Neural cell (in vitro differentiated cells): ENCODE measurements around the gene COG7. TPM values are rescaled to one million over a fixed set of nuclear protein-coding genes. Genes with fewer than 3 reads are reported as not detected.

ENCODE experiments used
- H2AFZ ChIP-seq: fragments of 200-600, 300-800 bp; sonication (generic), shearing (Covaris generic); 2 replicates; pipeline ENCODE4 v1.6.0; 2014; ENCODE audit warnings: low read depth, mild to moderate bottlenecking, antibody characterized with exemption, low read length, moderate library complexity
- H3F3A ChIP-seq: fragments of 200-600 bp; shearing (Covaris generic); 2 replicates; pipeline ENCODE4 v1.6.1; 2016; ENCODE audit warnings: mild to moderate bottlenecking, moderate library complexity, mixed read lengths, antibody characterized with exemption, low read length; ENCODE audit not compliant: insufficient read depth, poor library complexity, severe bottlenecking
- H3K27ac ChIP-seq: fragments of 200-600, 300-800 bp; sonication (generic), shearing (Covaris generic); 2 replicates; pipeline ENCODE4 v1.5.1; 2014; ENCODE audit warnings: mild to moderate bottlenecking, low read length, moderate library complexity
- H3K27me3 ChIP-seq: fragments of 300-800, 200-600 bp; sonication (generic), shearing (Covaris generic); 2 replicates; pipeline ENCODE4 v1.6.0; 2014; ENCODE audit warnings: mild to moderate bottlenecking, low read depth, low read length, moderate library complexity; ENCODE audit not compliant: insufficient read depth
- H3K36me3 ChIP-seq: fragments of 300-800, 200-600 bp; sonication (generic), shearing (Covaris generic); 2 replicates; pipeline ENCODE4 v1.5.1; 2014; ENCODE audit warnings: mild to moderate bottlenecking, antibody characterized with exemption, low read length, moderate library complexity; ENCODE audit not compliant: insufficient read depth
- H3K4me2 ChIP-seq: fragments of 300-800, 200-600 bp; sonication (generic), shearing (Covaris generic); 2 replicates; pipeline ENCODE4 v1.6.0; 2014; ENCODE audit warnings: mild to moderate bottlenecking, low read length
- H3K4me3 ChIP-seq: fragments of 300-800, 200-600 bp; sonication (generic), shearing (Covaris generic); 2 replicates; pipeline ENCODE4 v1.5.1; 2014; ENCODE audit warnings: mild to moderate bottlenecking, low read length, moderate library complexity
- H3K79me2 ChIP-seq: fragments of 200-600 bp; shearing (Covaris generic); replicated peaks from 2 replicates; pipeline ENCODE4 v1.6.0; 2014; ENCODE audit warnings: mild to moderate bottlenecking, low read length, moderate library complexity; ENCODE audit not compliant: insufficient read depth
- H3K9ac ChIP-seq: fragments of 300-800, 200-600 bp; sonication (generic), shearing (Covaris generic); 2 replicates; pipeline ENCODE4 v1.6.1; 2016; ENCODE audit warnings: mild to moderate bottlenecking, low read length, mixed read lengths
- H3K9me2 ChIP-seq: fragments of 200-600 bp; shearing (Covaris generic); 2 replicates; pipeline ENCODE4 v1.6.1; 2016; ENCODE audit warnings: mild to moderate bottlenecking, low read length, mixed read lengths; ENCODE audit not compliant: insufficient read depth
- H3K9me3 ChIP-seq: fragments of 200-600, 300-800 bp; sonication (generic), shearing (Covaris generic); 2 replicates; pipeline ENCODE4 v1.6.1; 2016; ENCODE audit warnings: mild to moderate bottlenecking, mixed run types, low read length, moderate library complexity, mixed read lengths
- H4K20me1 ChIP-seq: fragments of 200-600 bp; shearing (Covaris generic); 2 replicates; pipeline ENCODE4 v1.6.1; 2016; ENCODE audit warnings: mild to moderate bottlenecking, mixed run types; ENCODE audit not compliant: insufficient read depth
- CTCF ChIP-seq: fragments of 450-650 bp; IDR thresholded peaks from 2 replicates; pipeline ENCODE4 v1.5.1; 2014; ENCODE audit warnings: antibody characterized with exemption, mild to moderate bottlenecking, moderate library complexity; ENCODE audit not compliant: poor library complexity, severe bottlenecking
- EP300 ChIP-seq: fragments of 450-650 bp; conservative IDR thresholded peaks from 2 replicates; pipeline ENCODE4 v1.6.1; 2014; ENCODE audit warnings: antibody characterized with exemption, mild to moderate bottlenecking, moderate library complexity; ENCODE audit not compliant: poor library complexity, severe bottlenecking
- EZH2 ChIP-seq: fragments of 200-600, 300-800 bp; shearing (Covaris generic), sonication (generic); IDR thresholded peaks from 2 replicates; pipeline ENCODE4 v1.6.1; 2014; ENCODE audit warnings: antibody characterized with exemption, low read length, borderline replicate concordance, mild to moderate bottlenecking; ENCODE audit not compliant: insufficient read depth, poor library complexity, severe bottlenecking
- MXI1 ChIP-seq: fragments of 450-650 bp; conservative IDR thresholded peaks from 2 replicates; pipeline ENCODE4 v1.6.1; 2014; ENCODE audit warnings: antibody characterized with exemption, mild to moderate bottlenecking; ENCODE audit not compliant: poor library complexity, severe bottlenecking
- POLR2AphosphoS5 ChIP-seq: IDR thresholded peaks from 2 replicates; pipeline ENCODE4 v1.6.1; 2012
- RAD21 ChIP-seq: fragments of 450-650 bp; conservative IDR thresholded peaks from 2 replicates; pipeline ENCODE4 v1.6.1; 2014; ENCODE audit warnings: antibody characterized with exemption, mild to moderate bottlenecking, moderate library complexity
- REST ChIP-seq: IDR thresholded peaks from 2 replicates; pipeline ENCODE4 v1.6.1; 2012; ENCODE audit warnings: borderline replicate concordance
- SMC3 ChIP-seq: fragments of 450-650 bp; conservative IDR thresholded peaks from 2 replicates; pipeline ENCODE4 v1.6.1; 2014; ENCODE audit warnings: antibody characterized with exemption, mild to moderate bottlenecking, moderate library complexity; ENCODE audit not compliant: poor library complexity
- TAF1 ChIP-seq: IDR thresholded peaks from 2 replicates; pipeline ENCODE4 v1.6.1; 2012; ENCODE audit warnings: low read depth
- polyA plus RNA-seq: library from polyadenylated mRNA; depleted of rRNA; stranded (reverse); fragments of >200 nt; gene quantifications from 2 replicates; pipeline ENCODE4 v1.2.3, GENCODE V29; 2014

COG7 gene
- polyA plus RNA-seq, 1 donor from 2014 or later: 16.2 TPM

- Histone ChIP-seq H3K36me3 (no peaks in the 10 kb centered on the region), H3K9me2 (no peaks in the 10 kb centered on the region), H3K9ac (no peak overlapping the region), H3K27me3 (no peaks in the 10 kb centered on the region), H3K27ac (no peak overlapping the region), H3F3A (no peaks in the 10 kb centered on the region), H2AFZ (no peak overlapping the region), H3K4me2 (no peak overlapping the region), H3K9me3 (no peaks in the 10 kb centered on the region), H3K4me3 (no peak overlapping the region), H3K79me2 (no peaks in the 10 kb centered on the region), H4K20me1 (no peaks in the 10 kb centered on the region)
- TF ChIP-seq EP300 (no peak), TAF1 (no peak), RAD21 (no peak), POLR2AphosphoS5 (no peak), SMC3 (no peak), EZH2 (no peak), REST (no peak), CTCF (no peak), MXI1 (no peak)
Observed at GRCh38 chr16:23476289-23476688, 23.3 kb upstream of the COG7 start.

GRCh38 chr16:23469814-23470213, 16.8 kb upstream of the COG7 start:
- H3K27ac ChIP-seq: no peak overlapping the region
- H2AFZ ChIP-seq: no peak overlapping the region
- no peaks in the 10 kb centered on the region for H3K79me2 ChIP-seq
- H3K9me2 ChIP-seq: no peaks in the 10 kb centered on the region
- H3K27me3 ChIP-seq: no peaks in the 10 kb centered on the region
- H3K9me3 ChIP-seq: no peaks in the 10 kb centered on the region
- peaks cover 9% of the 10 kb centered on the region for H3K36me3 ChIP-seq
- H3K9ac ChIP-seq: no peak overlapping the region
- H3K4me2 ChIP-seq: no peak overlapping the region
- no peaks in the 10 kb centered on the region for H3F3A ChIP-seq
- TF ChIP-seq MXI1 (no peak), RAD21 (no peak), TAF1 (no peak), REST (no peak), POLR2AphosphoS5 (no peak), EP300 (no peak), EZH2 (no peak), CTCF (no peak), SMC3 (no peak)
- H4K20me1 ChIP-seq: no peaks in the 10 kb centered on the region
- H3K4me3 ChIP-seq: no peak overlapping the region
